ENCODE data around the gene SEL1L3. TPM values are rescaled to one million over a fixed set of nuclear protein-coding genes. Genes with fewer than 3 reads are reported as not detected.

The SEL1L3 gene
- total and polyA plus RNA-seq, 2 of the 13 experiments (the other 11 are each of a cell fraction or from before 2014, with no cell fraction given): 0.28 to 1.1 TPM

Small RNA genes lying within 50 kb of the gene (small RNA-seq; reads per million reads assigned to genes)
- gene MTND4LP22 (ENCODE audit: insufficient read depth in 2 of 3, insufficient read length in 3 of 3, low read depth in 2 of 3, low replicate concordance in 1 of 3): 0 reads per million in 3 experiments

Other genes with a start within 250 kb of the SEL1L3 start
- gene SLC34A2, start 207.1 kb downstream of the SEL1L3 start, total RNA-seq (2016; rRNA removed; fragmentation: Illumina TruSeq; extraction: Trizol): not detected in 2 replicates
- gene SLC34A2, start 207.1 kb downstream of the SEL1L3 start, polyA plus RNA-seq (2011; rRNA removed): not detected in 2 replicates
- gene SMIM20, start 51.2 kb upstream of the SEL1L3 start, total RNA-seq (2016; rRNA removed; fragmentation: Illumina TruSeq; extraction: Trizol): 30.2 and 36.3 TPM in 2 replicates
- 18.0 and 26.3 TPM in 2 replicates for gene SMIM20, start 51.2 kb upstream of the SEL1L3 start, polyA plus RNA-seq (2011; rRNA removed)

All from HepG2 (cell line).